HepG2 (cell line): ENCODE results near the gene ITGB1. TPM values are rescaled to one million over a fixed set of nuclear protein-coding genes. Genes with fewer than 3 reads are reported as not detected.

Experiments used
- FOXA1 ChIP-seq, 2 experiments: fragments of 450-650 bp in 1 of 2; sonication (generic) in 1 of 2; formaldehyde crosslinking in 1 of 2; IDR thresholded peaks; 2 replicates each; pipeline versions ENCODE4 v1.4.0 to v1.6.1; 2016 to 2020; ENCODE audit warnings: missing genetic modification reagents in 1 of 2
- NR3C1 ChIP-seq: sonication (generic); formaldehyde crosslinking; IDR thresholded peaks from 2 replicates; pipeline ENCODE4 v1.4.0; 2020; ENCODE audit warnings: missing genetic modification reagents
- POLR2A ChIP-seq, 2 experiments: IDR thresholded peaks; 2 replicates each; pipeline ENCODE4 v1.6.1; 2011; ENCODE audit warnings: low read depth in 2 of 2, low read length in 2 of 2, mild to moderate bottlenecking in 1 of 2, moderate library complexity in 1 of 2; ENCODE audit not compliant: insufficient read depth in 1 of 2
- SETDB1 ChIP-seq: sonication (generic); formaldehyde crosslinking; IDR thresholded peaks from 2 replicates; pipeline ENCODE4 v1.5.1; 2020; ENCODE audit warnings: missing genetic modification reagents, mild to moderate bottlenecking, borderline replicate concordance
- SPEN ChIP-seq: sonication (generic); formaldehyde crosslinking; IDR thresholded peaks from 2 replicates; pipeline ENCODE4 v1.5.1; 2020; ENCODE audit warnings: low read depth, mild to moderate bottlenecking, missing genetic modification reagents
- UBTF ChIP-seq: sonication (generic); formaldehyde crosslinking; IDR thresholded peaks from 2 replicates; pipeline ENCODE4 v1.4.0; 2020; ENCODE audit warnings: mild to moderate bottlenecking, missing genetic modification reagents
- ZFP37 ChIP-seq: sonication (generic); formaldehyde crosslinking; IDR thresholded peaks from 2 replicates; pipeline ENCODE4 v1.4.0; 2020; ENCODE audit warnings: missing genetic modification reagents, borderline replicate concordance
- ZFP62 ChIP-seq: sonication (generic); formaldehyde crosslinking; IDR thresholded peaks from 2 replicates; pipeline ENCODE4 v1.4.0; 2020; ENCODE audit warnings: missing genetic modification reagents
- ZNF883 ChIP-seq: sonication (generic); formaldehyde crosslinking; IDR thresholded peaks from 2 replicates; pipeline ENCODE4 v1.5.1; 2020; ENCODE audit warnings: mild to moderate bottlenecking, missing genetic modification reagents; ENCODE audit errors: not compliant biosample characterization
- polyA plus RNA-seq, 8 experiments: library from polyadenylated mRNA; depleted of rRNA in 3 of 8; stranded (reverse) in 7 of 8; unstranded in 1 of 8; fragments of >200 nt; fragmentation: Illumina TruSeq in 4 of 8; extraction: Trizol in 4 of 8; gene quantifications; 2 replicates each; pipeline versions ENCODE4 v1.2.1 to v1.2.3, GENCODE V29; 2011 to 2016; ENCODE audit warnings: low read depth in 4 of 8, missing spikeins in 1 of 8, mixed read lengths in 1 of 8; ENCODE audit not compliant: insufficient read depth in 1 of 8
- total RNA-seq, 5 experiments: library from RNA; depleted of rRNA; stranded (reverse); fragments of >200 nt; fragmentation: Illumina TruSeq; extraction: Trizol; gene quantifications; 2 replicates each; pipeline ENCODE4 v1.2.3, GENCODE V29; 2016; ENCODE audit warnings: low read depth in 1 of 5

ITGB1 gene
- total and polyA plus RNA-seq, 2 of the 13 experiments (the other 11 are each of a cell fraction or from before 2014, with no cell fraction given), result 190 to 204 TPM

- no peak for TF ChIP-seq SETDB1 (CRISPR knock-in tag)
- TF ChIP-seq ZFP37, result no peak
- peak; percentile 64 for TF ChIP-seq ZNF883 (CRISPR knock-in tag)
- no peak; a peak in 2 of 4 replicates for TF ChIP-seq POLR2A (IDR thresholded peaks at IDR 0.05; ENCODE audit: insufficient read depth in 1 of 2, low read depth in 2 of 2, low read length in 2 of 2)
- no peak for TF ChIP-seq SPEN (CRISPR knock-in tag)
- no peak for TF ChIP-seq ZFP62 (CRISPR knock-in tag)
- TF ChIP-seq FOXA1 (IDR thresholded peaks at IDR 0.05), result no peak
- TF ChIP-seq FOXA1 (CRISPR knock-in tag; IDR thresholded peaks at IDR 0.05), result no peak
- no peak; the same call in 1 of the 2 replicates for TF ChIP-seq UBTF
- TF ChIP-seq NR3C1, result no peak
Measured at GRCh38 chr10:32957341-32958084, 517 bp downstream of the ITGB1 start (continued).
